GM19468 (cell line): ENCODE results near the gene CDKAL1.
"Not testable (repeated sequence)": the region's sequence is repeated elsewhere in the genome, so short reads cannot be mapped to it uniquely, and the experiment has no call there.

Experiments
- ATAC-seq: cut with Tn5 transposase; IDR thresholded peaks from one replicate; pipeline ENCODE4 v1.9.1; 2021; ENCODE audit warnings: mild to moderate bottlenecking, moderate library complexity, moderate number of reproducible peaks; ENCODE audit not compliant: unreplicated experiment; ENCODE audit errors: extremely low read depth

The CDKAL1 gene

DNA sequence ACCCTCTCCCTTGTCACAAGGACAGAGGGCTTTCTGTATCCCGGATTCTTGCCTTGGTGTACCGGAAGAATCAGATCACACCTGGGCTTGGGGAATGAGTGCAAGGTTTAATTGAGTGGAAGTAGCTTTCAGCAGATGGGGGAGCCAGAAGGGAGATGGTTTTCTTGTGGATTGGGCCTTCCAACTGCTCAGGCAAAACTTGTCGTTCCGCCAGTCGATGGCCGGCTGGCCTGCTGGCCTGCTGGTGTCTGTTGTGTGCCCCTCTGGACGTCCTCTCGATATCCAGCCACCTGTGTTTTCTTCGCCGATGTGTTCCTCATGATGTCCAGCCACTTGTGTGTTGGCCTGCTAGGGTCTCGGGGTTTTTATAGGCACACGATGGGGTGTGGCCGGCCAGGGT lies 168.1 kb downstream of the CDKAL1 start:
- ATAC-seq = no peak

DNA sequence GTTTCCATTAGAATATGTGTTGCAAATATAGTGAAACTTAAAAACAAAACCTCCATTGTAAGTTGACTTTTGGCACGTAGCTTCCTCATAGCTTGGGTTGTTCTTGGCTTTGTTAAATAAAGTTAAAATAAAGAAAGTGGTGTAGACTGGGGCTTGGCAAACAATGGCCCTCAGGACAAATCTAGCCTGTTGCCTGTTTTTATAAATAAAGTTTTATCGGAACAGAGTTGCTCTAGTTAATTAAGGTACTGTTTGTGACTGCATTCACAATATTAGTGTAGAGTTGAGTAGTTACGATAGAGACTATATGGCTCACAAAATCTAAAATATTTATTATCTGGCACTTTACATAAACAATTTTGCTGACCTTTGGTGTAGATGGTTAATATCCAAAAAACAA lies 168.8 kb downstream of the CDKAL1 start:
- ATAC-seq = no peak

DNA sequence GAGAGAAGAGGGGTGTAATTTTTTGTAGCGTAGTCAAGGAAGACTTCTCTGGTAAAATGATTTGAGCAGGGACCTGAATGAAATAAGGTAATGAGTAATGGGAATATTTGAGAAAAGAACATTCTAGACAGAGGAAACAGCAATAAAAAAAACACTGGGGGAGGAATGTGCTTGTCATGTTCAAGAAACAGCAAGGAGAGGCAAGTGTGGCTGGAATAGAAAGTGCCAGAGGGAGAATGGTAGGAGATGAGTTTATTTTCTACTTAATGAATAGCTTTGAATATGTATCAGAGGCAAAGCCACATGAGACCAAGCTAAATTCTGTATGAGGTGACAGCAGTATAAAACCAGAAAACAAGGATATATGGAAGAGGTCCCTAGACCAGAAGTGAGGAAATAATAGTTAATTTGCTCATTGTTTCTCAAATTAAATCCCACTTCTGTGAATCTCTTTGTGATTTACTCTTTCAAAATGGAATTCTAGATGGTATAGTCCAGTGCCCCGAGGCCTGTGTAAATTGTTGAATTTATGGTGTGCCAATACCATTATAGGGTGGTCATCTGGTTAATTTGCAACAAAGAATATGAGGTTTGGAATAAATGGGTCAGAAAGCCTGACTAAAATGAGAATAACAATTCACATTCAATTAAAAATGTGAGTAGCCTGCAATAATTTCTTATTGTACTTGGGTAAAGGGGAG lies 170.2 kb downstream of the CDKAL1 start:
- no peak for ATAC-seq

DNA sequence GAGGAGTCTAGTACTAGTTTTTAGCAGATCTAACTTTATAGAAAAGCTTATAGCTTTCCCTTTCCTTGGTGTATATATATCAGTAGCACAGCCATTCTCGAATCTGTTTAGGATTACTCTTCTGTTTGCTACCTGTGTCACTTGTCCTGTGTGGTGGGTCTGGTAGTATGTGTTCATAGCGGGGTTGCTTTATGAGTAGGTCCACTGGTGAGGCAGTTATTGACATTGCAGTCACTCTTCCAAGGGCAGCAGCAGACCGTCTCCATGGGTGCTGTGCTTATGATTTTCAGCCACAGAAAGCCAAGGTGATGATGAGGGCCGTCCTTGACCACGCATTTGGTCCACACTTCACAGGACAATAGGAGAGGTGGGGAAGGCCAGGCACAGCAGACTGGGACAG lies 171.5 kb downstream of the CDKAL1 start:
- ATAC-seq = no peak

DNA sequence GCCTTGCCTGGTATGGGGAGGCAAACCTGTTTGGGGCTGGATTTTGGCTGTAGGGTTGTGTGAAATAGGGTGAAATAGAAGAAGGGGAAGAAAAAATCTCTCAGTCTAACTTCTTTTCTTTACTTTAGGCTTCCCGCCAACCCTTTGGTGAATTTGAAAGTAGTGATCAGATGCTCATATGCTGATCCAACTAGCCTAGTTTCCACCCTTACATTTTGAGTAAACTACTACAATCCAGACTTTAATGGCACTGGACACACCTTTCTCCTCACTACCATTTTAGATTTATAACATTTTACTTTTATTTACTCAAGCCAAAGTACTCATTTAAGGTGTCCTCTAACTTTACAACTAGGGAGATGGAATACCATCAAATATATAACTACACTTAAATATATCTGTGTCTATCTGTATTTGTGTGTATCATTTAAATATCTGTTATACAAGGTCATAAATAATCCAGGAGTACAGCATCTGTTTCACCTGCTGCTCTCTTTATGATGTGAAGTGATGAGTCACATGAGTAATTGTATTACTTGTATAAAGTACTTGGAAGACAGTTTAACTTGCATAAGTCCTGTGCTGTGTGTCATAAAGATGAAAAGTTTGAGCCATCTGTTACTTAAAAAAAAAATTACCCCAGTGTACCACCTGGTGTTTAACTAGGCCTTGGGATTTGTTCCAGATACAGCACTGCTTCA lies 172.1 kb downstream of the CDKAL1 start:
- no peak for ATAC-seq

DNA sequence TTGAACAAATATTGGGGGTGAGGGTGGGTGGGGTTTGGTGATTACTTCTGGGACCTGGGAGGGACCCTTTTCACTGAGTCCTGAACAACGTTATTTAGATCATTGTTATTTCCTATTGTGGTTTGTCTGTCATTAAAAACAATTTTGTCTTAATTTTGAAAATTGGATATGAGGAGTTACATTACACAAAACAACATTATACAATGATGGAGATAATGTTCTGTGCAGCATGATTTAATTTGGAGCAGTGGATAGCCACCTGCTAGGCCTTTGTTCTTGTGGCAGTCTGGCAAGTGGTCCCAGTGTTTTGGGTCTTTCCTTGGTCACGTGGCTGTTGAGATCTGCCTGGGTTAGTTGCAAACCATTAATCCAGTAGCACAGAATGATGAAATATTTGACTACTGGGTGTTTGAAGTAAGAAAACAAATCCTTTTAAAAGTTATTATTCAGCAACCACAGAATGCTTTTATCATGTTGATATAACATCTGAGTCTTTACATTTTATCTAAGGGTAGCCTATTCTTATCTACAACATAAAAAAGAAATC lies 172.8 kb downstream of the CDKAL1 start:
- no peak for ATAC-seq

DNA sequence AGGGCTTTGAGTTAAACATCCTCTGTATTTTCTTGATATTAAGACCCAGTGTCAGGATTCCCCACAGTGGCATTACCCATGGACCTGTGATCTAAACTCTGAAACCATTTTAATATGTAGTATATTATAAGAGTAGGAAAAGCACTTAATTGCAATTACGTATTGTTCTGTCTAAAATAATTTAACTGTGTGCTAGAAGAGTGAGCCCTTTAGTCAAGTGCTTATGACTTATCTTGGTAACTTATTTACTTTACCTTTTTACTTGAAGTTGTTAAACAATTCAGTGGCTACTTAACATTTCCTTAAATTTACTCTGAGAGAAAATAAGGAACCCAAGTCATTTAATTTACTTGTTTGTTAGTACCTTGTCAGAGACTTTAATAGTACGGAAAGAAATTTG lies 173.6 kb downstream of the CDKAL1 start:
- no peak for ATAC-seq

DNA sequence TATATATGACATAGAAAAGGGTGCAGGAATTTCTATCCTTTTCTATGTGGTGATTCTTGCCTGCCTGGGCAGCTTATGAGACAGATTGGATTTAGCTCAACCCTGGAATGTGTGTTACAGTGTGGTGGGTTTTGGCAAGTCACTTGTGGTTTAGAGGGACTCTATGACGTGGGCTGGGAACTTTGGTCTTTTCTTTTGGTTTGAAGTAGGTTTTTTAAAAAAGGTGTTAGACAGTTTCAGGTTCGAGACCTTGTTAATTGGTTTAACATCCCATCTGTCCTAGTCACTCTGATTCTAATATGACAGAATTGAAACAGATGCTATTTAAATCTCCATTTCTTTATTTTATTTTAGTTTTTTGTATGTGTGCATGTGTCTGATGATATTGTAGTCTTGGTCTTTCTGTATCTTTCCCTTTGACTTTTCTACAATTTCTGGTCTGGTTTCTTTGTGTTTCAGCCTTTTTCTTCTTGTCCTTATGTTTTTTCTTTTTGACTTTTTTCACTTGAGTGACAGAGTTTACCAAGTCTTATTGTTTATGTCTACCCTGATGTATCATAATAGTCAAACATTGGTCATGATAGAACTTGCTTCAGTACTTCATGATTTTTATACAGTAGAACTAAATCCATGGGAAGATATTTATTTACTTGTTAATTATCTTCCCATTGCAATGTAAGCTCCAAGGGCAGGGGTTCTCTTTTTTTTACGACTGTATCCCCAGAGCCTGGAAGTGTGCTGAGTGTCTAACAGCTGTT lies 174.3 kb downstream of the CDKAL1 start:
- peak; percentile 61 for ATAC-seq

DNA sequence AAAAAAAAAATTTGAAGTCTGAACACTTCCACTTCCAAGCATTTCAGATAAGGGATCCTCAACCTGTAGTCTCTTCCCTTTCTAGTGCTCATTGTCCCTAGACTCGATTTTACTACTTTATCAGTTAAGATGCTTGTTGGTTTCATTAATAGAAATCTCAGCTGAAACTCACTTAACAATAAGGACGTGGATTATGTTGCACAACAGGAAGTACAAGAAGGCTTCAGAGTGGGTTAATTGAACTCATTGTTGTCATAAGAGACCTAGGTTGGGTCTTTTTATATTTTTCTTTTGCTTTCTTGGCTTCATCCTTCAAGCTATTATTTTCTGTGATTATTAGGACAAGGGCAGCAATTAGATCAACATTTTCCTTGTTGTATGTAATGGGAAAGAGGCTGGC lies 175.2 kb downstream of the CDKAL1 start:
- no peak for ATAC-seq

DNA sequence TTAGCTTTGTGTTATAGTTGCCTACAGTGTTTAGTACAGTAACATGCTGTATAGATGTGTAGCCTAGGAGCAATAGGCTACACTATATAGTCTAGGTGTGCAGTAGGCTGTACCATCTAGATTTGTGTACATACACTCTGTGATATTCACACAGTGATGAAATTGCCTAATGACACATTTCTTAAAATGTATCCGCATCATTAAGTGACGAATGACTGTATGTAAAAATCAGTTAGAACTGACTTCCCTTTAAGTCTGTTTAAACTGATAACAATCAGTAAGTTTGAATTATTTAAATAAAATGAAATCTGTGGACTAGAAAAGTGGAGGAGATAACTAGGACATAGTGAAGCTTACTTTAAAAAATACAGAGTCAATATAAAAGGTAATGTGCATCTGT lies 176.1 kb downstream of the CDKAL1 start:
- no peak for ATAC-seq

DNA sequence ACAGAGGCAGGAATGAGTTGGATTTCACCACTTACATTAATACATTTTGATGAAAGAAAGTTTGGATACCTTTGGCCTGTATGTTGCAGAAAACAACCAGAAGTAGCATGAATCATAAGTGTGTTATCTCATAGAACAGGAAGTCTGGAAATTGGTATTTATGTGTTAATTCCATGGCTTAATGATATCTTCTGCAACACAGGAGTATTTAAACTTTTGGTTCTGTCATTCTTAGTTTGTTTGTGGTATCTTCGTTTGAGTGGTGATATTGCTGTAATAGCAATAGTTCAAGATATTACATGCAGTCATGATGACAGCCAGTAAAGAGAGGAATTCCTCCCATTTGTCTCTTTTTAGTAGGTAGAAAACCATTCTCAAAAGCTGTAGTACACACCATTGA lies 177.3 kb downstream of the CDKAL1 start:
- no peak for ATAC-seq

DNA sequence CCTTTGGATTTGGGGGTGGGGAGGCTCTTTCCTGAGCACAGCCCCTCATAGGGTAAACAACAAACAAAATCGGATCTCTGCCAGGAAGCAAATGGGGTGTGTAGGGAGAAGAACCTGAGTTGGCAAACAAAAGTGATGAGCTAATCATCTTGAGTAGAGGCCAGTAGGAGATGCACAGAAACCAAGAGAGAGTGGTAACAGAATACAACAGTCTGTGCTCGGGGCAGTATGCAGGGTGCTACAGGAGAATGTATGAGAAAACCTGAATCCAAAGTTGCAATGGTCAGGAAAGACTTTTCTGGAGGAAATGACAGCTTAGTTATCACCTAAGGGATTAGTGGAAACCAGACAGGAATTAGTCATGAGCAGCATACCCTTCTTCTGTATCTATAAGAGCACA lies 177.8 kb downstream of the CDKAL1 start:
- ATAC-seq = no peak

DNA sequence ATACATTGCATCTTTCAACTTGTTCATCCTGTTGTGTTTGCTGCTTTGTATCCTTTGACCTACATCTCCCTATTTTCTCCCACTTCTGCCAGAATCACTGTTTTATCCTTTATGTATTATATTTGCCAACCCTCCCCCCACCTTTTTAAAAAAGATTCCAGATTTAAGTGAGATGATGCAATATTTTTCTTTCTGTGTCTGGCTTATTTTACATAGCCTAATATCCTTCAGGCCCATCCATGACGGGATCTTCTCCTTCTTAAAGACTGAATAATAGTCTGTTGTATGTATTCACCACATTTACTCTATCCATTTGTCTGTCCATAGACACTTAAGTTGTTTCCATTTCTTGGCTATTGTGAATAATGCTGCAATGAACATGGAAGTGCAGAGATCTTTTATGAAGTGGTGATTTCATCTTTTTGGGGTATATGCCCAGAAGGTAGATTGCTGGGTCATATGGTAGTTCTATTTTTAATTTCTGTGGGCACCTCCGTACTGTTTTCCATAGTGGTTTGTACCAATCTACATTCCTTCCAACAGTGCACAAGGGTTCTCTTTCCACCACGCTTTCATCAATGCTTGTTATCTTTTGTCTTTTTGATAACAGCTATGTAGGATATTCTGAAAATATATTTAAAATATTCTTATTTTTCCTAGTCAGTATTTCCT lies 181.0 kb downstream of the CDKAL1 start:
- no peak for ATAC-seq

DNA sequence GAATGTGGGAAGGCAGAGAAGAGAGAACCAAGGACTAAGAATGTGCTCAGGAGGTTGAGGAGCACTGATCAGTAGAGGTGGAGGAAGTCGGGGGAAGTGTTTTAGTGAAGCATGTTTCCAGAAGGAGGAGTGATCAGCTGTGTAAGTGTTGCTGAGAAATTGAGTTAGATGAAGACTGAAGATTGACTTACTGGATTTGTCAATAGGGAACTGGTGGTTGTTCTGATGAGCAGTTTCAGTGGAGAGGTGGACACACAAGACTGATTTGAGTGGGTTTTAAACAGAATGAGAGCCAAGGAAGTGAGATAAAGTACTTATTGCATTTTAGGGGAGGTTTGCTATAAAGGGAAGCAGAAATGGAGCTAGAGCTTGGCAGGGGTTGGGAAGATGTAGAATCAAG lies 182.6 kb downstream of the CDKAL1 start:
- ATAC-seq = peak; percentile 79

DNA sequence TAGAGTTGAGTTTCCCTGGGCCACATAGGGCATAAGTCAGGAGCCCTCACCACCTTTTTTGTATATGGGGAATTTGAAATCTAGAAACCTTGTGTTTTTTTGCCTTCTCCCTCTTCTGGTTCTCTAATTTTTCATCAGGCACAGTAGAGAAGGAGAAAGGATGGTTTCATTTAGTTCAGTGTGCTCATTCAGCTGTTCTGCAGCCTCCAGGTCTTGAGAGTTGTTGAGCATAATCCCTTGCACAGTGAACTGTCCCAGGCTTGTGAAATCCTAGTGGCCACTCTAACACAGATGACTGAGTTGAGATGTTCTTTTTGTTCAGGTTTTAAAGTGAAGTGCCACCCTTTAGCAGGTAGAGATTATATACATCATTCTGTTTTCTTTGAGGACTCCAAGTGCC lies 183.5 kb downstream of the CDKAL1 start:
- peak; percentile 22 for ATAC-seq

DNA sequence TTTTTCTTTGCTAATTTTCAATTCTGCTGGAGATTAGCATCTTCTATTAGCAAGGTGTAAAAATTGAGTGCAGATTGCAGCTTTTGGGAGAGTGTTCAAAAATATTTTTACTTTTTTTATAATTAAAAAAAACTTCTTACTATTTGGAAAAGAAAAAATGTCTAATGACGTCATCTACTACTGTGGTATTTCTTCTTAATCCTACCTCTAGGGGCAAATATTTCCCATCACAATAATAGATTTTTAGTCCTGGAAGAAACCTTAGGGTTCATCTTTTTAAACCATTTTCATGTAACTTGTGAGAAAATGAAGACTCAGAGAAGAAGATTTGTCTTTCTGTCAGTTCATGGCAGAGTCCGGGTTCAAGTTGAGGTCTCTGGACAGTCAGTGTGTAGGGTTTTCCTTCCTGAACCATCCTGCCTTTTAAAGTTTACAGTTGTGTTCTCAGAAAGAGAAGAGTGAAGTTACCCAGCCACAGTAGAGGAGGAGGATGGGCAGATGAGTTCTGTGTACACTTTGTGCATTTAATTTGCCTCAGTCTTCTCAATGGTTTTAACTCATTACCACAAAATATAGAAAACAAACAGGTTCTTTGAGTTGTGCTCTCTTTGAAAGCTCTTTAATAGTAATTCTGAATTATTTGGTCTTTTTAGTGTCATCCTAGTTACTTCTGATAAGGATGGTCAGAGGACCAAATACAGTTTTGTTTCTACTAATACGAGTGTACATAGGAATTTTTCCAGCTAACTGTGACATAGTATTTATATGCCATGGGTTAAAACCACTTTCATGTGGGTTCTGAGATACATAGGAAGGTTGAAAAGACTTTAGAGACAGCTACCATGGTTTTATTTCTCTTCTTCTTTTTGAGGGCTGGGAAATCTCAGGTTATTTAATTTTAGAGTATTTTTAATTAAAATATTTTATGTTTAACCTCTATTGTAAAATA lies 184.7 kb downstream of the CDKAL1 start:
- no peak for ATAC-seq

DNA sequence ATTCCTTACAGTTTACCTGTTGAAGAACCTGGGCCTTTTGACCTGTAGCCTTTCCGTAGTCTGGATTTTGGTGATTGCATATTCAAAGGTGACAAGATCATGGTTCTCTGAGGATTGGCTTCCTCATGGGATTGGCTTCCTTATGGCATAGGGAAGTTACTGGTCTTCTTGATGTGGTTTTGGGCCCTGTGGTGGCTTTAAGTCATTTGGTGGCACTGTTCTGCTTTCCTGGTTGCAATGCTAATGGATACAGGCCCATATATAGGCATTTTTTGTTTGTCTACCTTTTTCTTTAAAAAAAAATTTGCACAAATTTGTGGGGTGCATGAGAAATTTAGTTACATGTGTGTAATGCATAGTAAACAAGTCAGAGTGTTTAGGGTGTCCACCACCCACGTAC lies 185.7 kb downstream of the CDKAL1 start:
- ATAC-seq = no peak

DNA sequence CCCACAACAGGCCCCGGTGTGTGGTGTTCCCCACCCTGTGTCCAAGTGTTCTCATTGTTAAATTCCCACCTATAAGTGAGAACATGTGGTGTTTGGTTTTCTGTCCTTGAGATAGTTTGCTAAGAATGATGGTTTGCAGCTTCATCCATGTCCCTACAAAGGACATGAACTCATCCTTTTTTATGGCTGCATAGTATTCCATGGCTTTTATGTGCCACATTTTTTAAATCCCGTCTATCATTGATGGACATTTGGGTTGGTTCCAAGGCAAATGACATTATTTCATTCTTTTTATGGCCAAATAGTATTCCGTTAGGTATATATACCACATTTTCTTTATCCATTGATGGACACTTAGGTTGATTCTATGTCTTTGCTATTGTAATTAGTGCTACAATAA lies 186.9 kb downstream of the CDKAL1 start:
- ATAC-seq = not testable (repeated sequence)

DNA sequence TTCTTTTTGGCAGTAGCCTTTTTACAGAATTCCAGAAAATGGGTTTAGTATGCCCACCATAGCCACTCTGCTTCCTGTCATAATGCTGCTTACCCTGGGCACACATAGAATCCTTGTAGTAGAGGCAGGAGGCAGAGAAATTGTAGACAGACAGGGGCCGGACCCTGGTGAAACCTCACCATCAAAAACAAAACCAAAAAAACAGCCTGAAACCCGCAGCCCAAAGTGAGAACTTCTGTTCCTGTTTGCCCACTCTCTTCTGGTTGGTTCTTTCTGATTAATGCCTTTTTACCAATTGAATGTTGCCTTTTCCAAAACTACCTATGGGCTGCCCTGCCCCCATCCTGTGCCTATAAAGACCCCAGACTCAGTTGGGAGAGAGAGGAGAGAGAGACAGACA lies 188.2 kb downstream of the CDKAL1 start:
- ATAC-seq = no peak
